Peyer's patch (tissue), 4 donors: ENCODE measurements around the gene GALNT2.

ENCODE experiments used
- CTCF ChIP-seq, 6 experiments: fragments of 450-650 bp in 4 of 6; fragments of 200-600 bp in 2 of 6; sonication (generic) in 1 of 6; IDR thresholded peaks; one replicate each; pipeline ENCODE4 v1.5.1; 2017 to 2019; ENCODE audit warnings: antibody characterized with exemption in 6 of 6, mild to moderate bottlenecking in 3 of 6, moderate library complexity in 1 of 6
- POLR2A ChIP-seq, 2 donors: fragments of 450-650 bp; IDR thresholded peaks; one replicate each; pipeline ENCODE4 v1.5.1; 2017; ENCODE audit warnings: antibody characterized with exemption in 2 of 2, mild to moderate bottlenecking in 2 of 2, moderate library complexity in 2 of 2

GRCh38 chr1:230255116-230255515 lies 188.1 kb downstream of the GALNT2 start:
- TF ChIP-seq CTCF (IDR thresholded peaks at IDR 0.05) (no peak), POLR2A (IDR thresholded peaks at IDR 0.05) (no peak)
